ENCODE results near the gene DNAH6. TPM values are rescaled to one million over a fixed set of nuclear protein-coding genes. Genes with fewer than 3 reads are reported as not detected.

DNAH6 gene
- total and polyA plus RNA-seq, 2 of the 13 experiments (the other 11 are each of a cell fraction or from before 2014, with no cell fraction given), result 0.01 TPM; not detected in 1

- ChIA-PET POLR2A (no interaction called here), CTCF (ENCODE audit: low intra/inter-chr PET ratio, low total read pairs) (no interaction called here)
- ATAC-seq (no peak), DNase-seq (ENCODE audit: low spot score) (no peak), FAIRE-seq (no peak)
- no TSS peak for BruUV-seq (replicated peaks)
- 35% methylated on average over 5 of the region's 5 CpGs for WGBS (ENCODE audit: low lambda C conversion rate)
- in situ Hi-C loops (cut with HindIII; ENCODE audit: extremely low pct_ligation_motif_present, low pct_unique_long_range_greater_than_20kb) (loop anchor here (10.0 kb wide), 1 partner anchor 245 kb away; the partner anchor contains the start of gene TRABD2A), intact Hi-C loops (cut with micrococcal nuclease; ENCODE audit: unreplicated experiment) (loop anchor here (10.0 kb wide), 1 partner anchor 325 kb away; no protein-coding TSS in a partner anchor)
- Histone ChIP-seq H3K9ac (ENCODE audit: insufficient read depth, low read depth, low read length) (no peak overlapping the region), H2AFZ (ENCODE audit: low read length) (no peak overlapping the region), H3K4me1 (ENCODE audit: insufficient read depth, low read length) (no peaks in the 10 kb centered on the region), H3K79me2 (ENCODE audit: insufficient read depth, low read length) (no peaks in the 10 kb centered on the region), H3K27me3 (ENCODE audit: control insufficient read depth in 1 of 2, insufficient read depth in 2 of 2, low read length in 2 of 2) (no peaks in the 10 kb centered on the region), H3K4me2 (ENCODE audit: low read depth, low read length) (no peak overlapping the region), H3K27ac (ENCODE audit: extremely low read length, insufficient read depth, low read length) (no peak overlapping the region), H3K36me3 (replicated peaks in 1 of 2; ENCODE audit: control insufficient read depth in 1 of 2, insufficient read depth in 2 of 2, low read length in 2 of 2) (no peaks in the 10 kb centered on the region), H4K20me1 (ENCODE audit: insufficient read depth, low read length) (no peaks in the 10 kb centered on the region), H3K9me3 (ENCODE audit: low read length) (no peaks in the 10 kb centered on the region), H3K4me3 (replicated peaks in 1 of 3; ENCODE audit: insufficient read depth in 1 of 3, low read depth in 2 of 3, low read length in 3 of 3) (no peak overlapping the region)
- TF ChIP-seq ZNF138 (CRISPR knock-in tag; IDR thresholded peaks at IDR 0.05; ENCODE audit: low read depth), result no peak
- TF ChIP-seq TOPORS (CRISPR knock-in tag; IDR thresholded peaks at IDR 0.05), result no peak
- TF ChIP-seq ESRRA (CRISPR knock-in tag; IDR thresholded peaks at IDR 0.05; ENCODE audit: low read depth), result no peak
- TF ChIP-seq RARA (CRISPR knock-in tag; IDR thresholded peaks at IDR 0.05), result no peak
- no peak for TF ChIP-seq ZNF775 (CRISPR knock-in tag; IDR thresholded peaks at IDR 0.05; ENCODE audit: borderline replicate concordance)
- TF ChIP-seq PTBP1 (IDR thresholded peaks at IDR 0.05; ENCODE audit: low read depth, low read length, poor library complexity, severe bottlenecking), result no peak
- no peak for TF ChIP-seq ZNF337 (CRISPR knock-in tag; IDR thresholded peaks at IDR 0.05; ENCODE audit: borderline replicate concordance, low read depth)
- no peak for TF ChIP-seq ZNF441 (CRISPR knock-in tag; IDR thresholded peaks at IDR 0.05; ENCODE audit: borderline replicate concordance)
- TF ChIP-seq, protein P1, sequence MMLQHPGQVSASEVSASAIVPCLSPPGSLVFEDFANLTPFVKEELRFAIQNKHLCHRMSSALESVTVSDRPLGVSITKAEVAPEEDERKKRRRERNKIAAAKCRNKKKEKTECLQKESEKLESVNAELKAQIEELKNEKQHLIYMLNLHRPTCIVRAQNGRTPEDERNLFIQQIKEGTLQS (CRISPR knock-in tag; IDR thresholded peaks at IDR 0.05), result no peak
- TF ChIP-seq, protein P2, sequence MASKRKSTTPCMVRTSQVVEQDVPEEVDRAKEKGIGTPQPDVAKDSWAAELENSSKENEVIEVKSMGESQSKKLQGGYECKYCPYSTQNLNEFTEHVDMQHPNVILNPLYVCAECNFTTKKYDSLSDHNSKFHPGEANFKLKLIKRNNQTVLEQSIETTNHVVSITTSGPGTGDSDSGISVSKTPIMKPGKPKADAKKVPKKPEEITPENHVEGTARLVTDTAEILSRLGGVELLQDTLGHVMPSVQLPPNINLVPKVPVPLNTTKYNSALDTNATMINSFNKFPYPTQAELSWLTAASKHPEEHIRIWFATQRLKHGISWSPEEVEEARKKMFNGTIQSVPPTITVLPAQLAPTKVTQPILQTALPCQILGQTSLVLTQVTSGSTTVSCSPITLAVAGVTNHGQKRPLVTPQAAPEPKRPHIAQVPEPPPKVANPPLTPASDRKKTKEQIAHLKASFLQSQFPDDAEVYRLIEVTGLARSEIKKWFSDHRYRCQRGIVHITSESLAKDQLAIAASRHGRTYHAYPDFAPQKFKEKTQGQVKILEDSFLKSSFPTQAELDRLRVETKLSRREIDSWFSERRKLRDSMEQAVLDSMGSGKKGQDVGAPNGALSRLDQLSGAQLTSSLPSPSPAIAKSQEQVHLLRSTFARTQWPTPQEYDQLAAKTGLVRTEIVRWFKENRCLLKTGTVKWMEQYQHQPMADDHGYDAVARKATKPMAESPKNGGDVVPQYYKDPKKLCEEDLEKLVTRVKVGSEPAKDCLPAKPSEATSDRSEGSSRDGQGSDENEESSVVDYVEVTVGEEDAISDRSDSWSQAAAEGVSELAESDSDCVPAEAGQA (IDR thresholded peaks at IDR 0.05; ENCODE audit: low read depth), result no peak
- TF ChIP-seq, protein P2 (CRISPR knock-in tag; IDR thresholded peaks at IDR 0.05; ENCODE audit: borderline replicate concordance), result no peak
- TF ChIP-seq NFATC3 (CRISPR knock-in tag; IDR thresholded peaks at IDR 0.05), result no peak
- TF ChIP-seq LRRFIP1 (CRISPR knock-in tag; conservative IDR thresholded peaks at IDR 0.05), result no peak
- no peak for TF ChIP-seq TIGD3 (CRISPR knock-in tag; IDR thresholded peaks at IDR 0.05; ENCODE audit: borderline replicate concordance)
- no peak for TF ChIP-seq KLF6 (CRISPR knock-in tag; IDR thresholded peaks at IDR 0.05)
These were observed 123.5 kb downstream of the DNAH6 start for GRCh38 chr2:84639751-84640150.
